ENCODE results near the gene RNF8. TPM values are rescaled to one million over a fixed set of nuclear protein-coding genes. Genes with fewer than 3 reads are reported as not detected.
A peak's percentile ranks its signal among the peaks of the same experiment; 100 is the strongest.
"Not testable (repeated sequence)": the region's sequence is repeated elsewhere in the genome, so short reads cannot be mapped to it uniquely, and the experiment has no call there.

RNF8 gene
- total RNA-seq, 1 donor from 2014 or later = 20.8 TPM

GRCh38 chr6:37324131-37325033, 29.4 kb upstream of the RNF8 start:
- peak; percentile 85 for DNase-seq (ENCODE audit: low read depth)
- no peak for TF ChIP-seq CTCF (IDR thresholded peaks at IDR 0.05; ENCODE audit: insufficient read depth, low read length, severe bottlenecking)
- no peak for FAIRE-seq
- H3K4me3 ChIP-seq (ENCODE audit: low read depth, low read length) = no peak overlapping the region
- H3K27me3 ChIP-seq (ENCODE audit: control insufficient read depth, insufficient read depth, low read length) = no peaks in the 10 kb centered on the region
- H3K36me3 ChIP-seq (ENCODE audit: control insufficient read depth, insufficient read depth, low read length) = peaks cover 3% of the 10 kb centered on the region

GRCh38 chr6:37330345-37330744, 23.4 kb upstream of the RNF8 start:
- FAIRE-seq; DNase-seq (ENCODE audit: low read depth); H3K27me3 ChIP-seq (ENCODE audit: control insufficient read depth, insufficient read depth, low read length); H3K4me3 ChIP-seq (ENCODE audit: low read depth, low read length): not testable (repeated sequence)
- peaks cover 10% of the 10 kb centered on the region for H3K36me3 ChIP-seq (ENCODE audit: control insufficient read depth, insufficient read depth, low read length)

- Histone ChIP-seq H3K36me3 (ENCODE audit: control insufficient read depth, insufficient read depth, low read length) (peaks cover 10% of the 10 kb centered on the region), H3K27me3 (ENCODE audit: control insufficient read depth, insufficient read depth, low read length) (no peaks in the 10 kb centered on the region), H3K4me3 (ENCODE audit: low read depth, low read length) (no peak overlapping the region)
- no peak for TF ChIP-seq CTCF (IDR thresholded peaks at IDR 0.05; ENCODE audit: insufficient read depth, low read length, severe bottlenecking)
- FAIRE-seq = no peak
- no peak for DNase-seq (ENCODE audit: low read depth)
These were observed 22.7 kb upstream of the RNF8 start for GRCh38 chr6:37331047-37331446.

GRCh38 chr6:37332894-37333293, 20.9 kb upstream of the RNF8 start:
- DNase-seq (ENCODE audit: low read depth) = no peak
- FAIRE-seq = no peak
- Histone ChIP-seq H3K36me3 (ENCODE audit: control insufficient read depth, insufficient read depth, low read length) (peaks cover 9% of the 10 kb centered on the region), H3K4me3 (ENCODE audit: low read depth, low read length) (no peak overlapping the region), H3K27me3 (ENCODE audit: control insufficient read depth, insufficient read depth, low read length) (no peaks in the 10 kb centered on the region)
- no peak for TF ChIP-seq CTCF (IDR thresholded peaks at IDR 0.05; ENCODE audit: insufficient read depth, low read length, severe bottlenecking)

- FAIRE-seq (no peak), DNase-seq (ENCODE audit: low read depth) (no peak)
- no peak for TF ChIP-seq CTCF (IDR thresholded peaks at IDR 0.05; ENCODE audit: insufficient read depth, low read length, severe bottlenecking)
- Histone ChIP-seq H3K27me3 (ENCODE audit: control insufficient read depth, insufficient read depth, low read length) (no peaks in the 10 kb centered on the region), H3K36me3 (ENCODE audit: control insufficient read depth, insufficient read depth, low read length) (peaks cover 9% of the 10 kb centered on the region), H3K4me3 (ENCODE audit: low read depth, low read length) (no peak overlapping the region)
These were observed 19.7 kb upstream of the RNF8 start for GRCh38 chr6:37334047-37334446.

- not testable (repeated sequence) for H3K27me3 ChIP-seq (ENCODE audit: control insufficient read depth, insufficient read depth, low read length); DNase-seq (ENCODE audit: low read depth); H3K4me3 ChIP-seq (ENCODE audit: low read depth, low read length); FAIRE-seq; H3K36me3 ChIP-seq (ENCODE audit: control insufficient read depth, insufficient read depth, low read length)
These were observed 15.5 kb upstream of the RNF8 start for GRCh38 chr6:37338317-37338716.

Data from bronchial epithelial cell (primary cell).